ENCODE results near the gene ANKRD11.

DNA sequence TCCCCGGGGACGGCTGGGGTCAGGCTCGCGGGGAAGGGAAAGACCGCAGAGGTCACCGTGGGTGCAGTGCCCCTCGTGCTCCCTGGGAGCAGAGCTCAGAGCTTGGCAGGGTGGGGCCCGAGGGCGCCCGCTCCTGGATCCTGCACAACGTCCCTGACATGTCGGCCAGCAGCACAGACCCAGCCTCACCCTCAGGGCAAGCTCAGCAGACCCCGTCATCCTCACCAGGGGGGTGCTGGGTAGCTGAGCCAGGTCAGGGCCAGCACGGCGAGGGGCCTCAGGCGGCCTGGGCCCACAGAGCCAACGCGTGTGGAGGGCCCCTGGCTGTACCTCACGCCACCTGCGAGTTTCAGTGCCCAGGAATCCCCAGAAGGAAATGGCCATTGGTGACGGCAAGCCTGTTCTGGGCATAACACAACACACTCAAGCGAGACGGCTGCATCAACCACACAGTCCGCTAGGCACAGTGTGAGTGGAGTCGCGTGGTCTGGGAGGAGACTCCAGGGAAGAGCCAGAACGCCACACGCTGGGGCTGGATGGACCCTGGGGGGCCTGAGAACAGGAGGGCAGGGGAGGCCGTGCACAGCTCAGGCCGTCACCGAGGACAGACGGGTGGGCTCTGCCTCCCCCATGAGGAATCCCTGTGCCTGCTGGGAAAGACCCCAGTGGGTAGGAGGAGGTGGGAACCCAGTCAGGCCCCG, 212.6 kb downstream of the ANKRD11 start:
- TF ChIP-seq CTCF (IDR thresholded peaks at IDR 0.05; ENCODE audit: insufficient read depth, low read length, poor library complexity, severe bottlenecking), result no peak
- TF ChIP-seq EZH2phosphoT487 (conservative IDR thresholded peaks at IDR 0.05; ENCODE audit: low read length), result no peak

Measured in SU-DHL-6 (cell line).